ENCODE results near the gene CYTH3.

- TF ChIP-seq POLR2A (IDR thresholded peaks at IDR 0.05), result no peak
- TF ChIP-seq, protein P1, sequence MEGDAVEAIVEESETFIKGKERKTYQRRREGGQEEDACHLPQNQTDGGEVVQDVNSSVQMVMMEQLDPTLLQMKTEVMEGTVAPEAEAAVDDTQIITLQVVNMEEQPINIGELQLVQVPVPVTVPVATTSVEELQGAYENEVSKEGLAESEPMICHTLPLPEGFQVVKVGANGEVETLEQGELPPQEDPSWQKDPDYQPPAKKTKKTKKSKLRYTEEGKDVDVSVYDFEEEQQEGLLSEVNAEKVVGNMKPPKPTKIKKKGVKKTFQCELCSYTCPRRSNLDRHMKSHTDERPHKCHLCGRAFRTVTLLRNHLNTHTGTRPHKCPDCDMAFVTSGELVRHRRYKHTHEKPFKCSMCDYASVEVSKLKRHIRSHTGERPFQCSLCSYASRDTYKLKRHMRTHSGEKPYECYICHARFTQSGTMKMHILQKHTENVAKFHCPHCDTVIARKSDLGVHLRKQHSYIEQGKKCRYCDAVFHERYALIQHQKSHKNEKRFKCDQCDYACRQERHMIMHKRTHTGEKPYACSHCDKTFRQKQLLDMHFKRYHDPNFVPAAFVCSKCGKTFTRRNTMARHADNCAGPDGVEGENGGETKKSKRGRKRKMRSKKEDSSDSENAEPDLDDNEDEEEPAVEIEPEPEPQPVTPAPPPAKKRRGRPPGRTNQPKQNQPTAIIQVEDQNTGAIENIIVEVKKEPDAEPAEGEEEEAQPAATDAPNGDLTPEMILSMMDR (IDR thresholded peaks at IDR 0.05 in 8 of 11, conservative IDR thresholded peaks at IDR 0.05 in 3 of 11), result no peak
These were observed 115.7 kb downstream of the CYTH3 start for GRCh38 chr7:6156734-6157133.

Data from spleen (tissue), 7 donors.